DND-41 (cell line): Measurements from ENCODE around the gene PXDC1.
"Not testable (repeated sequence)": the region's sequence is repeated elsewhere in the genome, so short reads cannot be mapped to it uniquely, and the experiment has no call there.

Experiments used
- ATAC-seq: fragments of 200-7000 bp; cut with Tn5 transposase; 3 replicates; pipeline ENCODE4 v1.9.1; 2021; ENCODE audit warnings: low read depth; ENCODE audit not compliant: insufficient read depth
- DNase-seq: peaks from one replicate; pipeline ENCODE4 v3.0.0-alpha.2; 2020
- H2AFZ ChIP-seq: 2 replicates; pipeline ENCODE4 v1.6.0; 2012; ENCODE audit warnings: low read depth, low read length
- H3K27ac ChIP-seq: 2 replicates; pipeline ENCODE4 v1.5.1; 2012; ENCODE audit warnings: low read length, inconsistent platforms
- H3K27me3 ChIP-seq: fragments of 200-600 bp; sonication (generic); 2 replicates; pipeline ENCODE4 v1.6.0; 2012; ENCODE audit warnings: low read length, mild to moderate bottlenecking, inconsistent platforms; ENCODE audit not compliant: insufficient read depth, poor library complexity
- H3K36me3 ChIP-seq: 2 replicates; pipeline ENCODE4 v1.5.1; 2012; ENCODE audit warnings: low read length, inconsistent platforms; ENCODE audit not compliant: insufficient read depth
- H3K4me1 ChIP-seq: 2 replicates; pipeline ENCODE4 v1.5.1; 2012; ENCODE audit warnings: mild to moderate bottlenecking, low read length; ENCODE audit not compliant: insufficient read depth
- H3K4me2 ChIP-seq: 2 replicates; pipeline ENCODE4 v1.6.0; 2012; ENCODE audit warnings: mild to moderate bottlenecking, moderate library complexity, low read length, inconsistent platforms; ENCODE audit not compliant: insufficient read depth
- H3K4me3 ChIP-seq, 2 experiments: fragments of 200-600 bp in 1 of 2; shearing (Covaris generic) in 1 of 2; 2 replicates each; pipeline ENCODE4 v1.5.1; 2012 to 2016; ENCODE audit warnings: inconsistent platforms in 2 of 2, low read length in 2 of 2, mild to moderate bottlenecking in 2 of 2, low read depth in 1 of 2, moderate library complexity in 1 of 2
- H3K79me2 ChIP-seq: 2 replicates; pipeline ENCODE4 v1.6.0; 2012; ENCODE audit warnings: low read length, inconsistent platforms; ENCODE audit not compliant: insufficient read depth
- H3K9ac ChIP-seq: 2 replicates; pipeline ENCODE4 v1.6.0; 2012; ENCODE audit warnings: low read depth, mild to moderate bottlenecking, inconsistent platforms, low read length, moderate library complexity
- H3K9me3 ChIP-seq: 2 replicates; pipeline ENCODE4 v1.5.1; 2012; ENCODE audit warnings: low read length, moderate library complexity, mild to moderate bottlenecking, inconsistent platforms; ENCODE audit not compliant: insufficient read depth, severe bottlenecking
- H4K20me1 ChIP-seq: 2 replicates; pipeline ENCODE4 v1.6.0; 2012; ENCODE audit warnings: low read length; ENCODE audit not compliant: insufficient read depth
- CTCF ChIP-seq: IDR thresholded peaks from 2 replicates; pipeline ENCODE4 v1.5.1; 2012; ENCODE audit warnings: borderline replicate concordance, low read length, moderate library complexity, mild to moderate bottlenecking; ENCODE audit not compliant: poor library complexity, severe bottlenecking; ENCODE audit errors: extremely low read depth
- EZH2 ChIP-seq: IDR thresholded peaks from 3 replicates; pipeline ENCODE4 v1.6.1; 2012; ENCODE audit warnings: borderline replicate concordance, low read depth, mild to moderate bottlenecking, moderate library complexity, low read length, inconsistent platforms; ENCODE audit not compliant: severe bottlenecking

Gene PXDC1

GRCh38 chr6:3754776-3755175 is 3.3 kb upstream of the PXDC1 start:
- TF ChIP-seq EZH2 (no peak), CTCF (no peak)
- Histone ChIP-seq H3K9me3 (no peaks in the 10 kb centered on the region), H3K9ac (no peak overlapping the region), H3K36me3 (no peaks in the 10 kb centered on the region), H3K27me3 (peaks cover 3% of the 10 kb centered on the region), H4K20me1 (no peaks in the 10 kb centered on the region), H2AFZ (no peak overlapping the region), H3K4me1 (no peaks in the 10 kb centered on the region), H3K27ac (no peak overlapping the region), H3K4me3 (no peak overlapping the region), H3K4me2 (no peak overlapping the region), H3K79me2 (no peaks in the 10 kb centered on the region)
- DNase-seq = no peak
- ATAC-seq = no peak

GRCh38 chr6:3754032-3754725 is 2.7 kb upstream of the PXDC1 start:
- not testable (repeated sequence) for H3K9ac ChIP-seq, H3K4me2 ChIP-seq, ATAC-seq, H4K20me1 ChIP-seq, H3K79me2 ChIP-seq, DNase-seq, H2AFZ ChIP-seq, H3K27ac ChIP-seq, H3K36me3 ChIP-seq, H3K4me3 ChIP-seq, H3K27me3 ChIP-seq, H3K9me3 ChIP-seq, H3K4me1 ChIP-seq

GRCh38 chr6:3753228-3753835 is 1.8 kb upstream of the PXDC1 start:
- H3K27ac ChIP-seq = no peak overlapping the region
- no peak for ATAC-seq
- no peaks in the 10 kb centered on the region for H3K4me1 ChIP-seq
- H3K27me3 ChIP-seq = peaks cover 4% of the 10 kb centered on the region
- no peaks in the 10 kb centered on the region for H3K79me2 ChIP-seq
- H4K20me1 ChIP-seq = no peaks in the 10 kb centered on the region
- no peak overlapping the region for H3K4me3 ChIP-seq
- no peak for TF ChIP-seq EZH2
- TF ChIP-seq CTCF = no peak
- H2AFZ ChIP-seq = no peak overlapping the region
- DNase-seq = no peak
- H3K4me2 ChIP-seq = no peak overlapping the region
- H3K36me3 ChIP-seq = no peaks in the 10 kb centered on the region
- no peak overlapping the region for H3K9ac ChIP-seq
- no peaks in the 10 kb centered on the region for H3K9me3 ChIP-seq

- no peak overlapping the region for H3K9ac ChIP-seq
- no peak overlapping the region for H3K27ac ChIP-seq
- no peak for ATAC-seq
These were observed 1.2 kb upstream of the PXDC1 start for GRCh38 chr6:3752531-3753227.

More at GRCh38 chr6:3752531-3753227, 1.2 kb upstream of the PXDC1 start:
- no peaks in the 10 kb centered on the region for H3K36me3 ChIP-seq
- no peak for DNase-seq
- H3K4me1 ChIP-seq = no peaks in the 10 kb centered on the region
- TF ChIP-seq CTCF (no peak), EZH2 (no peak)
- no peaks in the 10 kb centered on the region for H3K79me2 ChIP-seq
- H3K4me2 ChIP-seq = no peak overlapping the region
- no peaks in the 10 kb centered on the region for H4K20me1 ChIP-seq
- H3K4me3 ChIP-seq = no peak overlapping the region
- H2AFZ ChIP-seq = no peak overlapping the region
- no peaks in the 10 kb centered on the region for H3K9me3 ChIP-seq
- H3K27me3 ChIP-seq = peaks cover 7% of the 10 kb centered on the region
